ENCODE data around the gene LAMB1.

Gene LAMB1

DNA sequence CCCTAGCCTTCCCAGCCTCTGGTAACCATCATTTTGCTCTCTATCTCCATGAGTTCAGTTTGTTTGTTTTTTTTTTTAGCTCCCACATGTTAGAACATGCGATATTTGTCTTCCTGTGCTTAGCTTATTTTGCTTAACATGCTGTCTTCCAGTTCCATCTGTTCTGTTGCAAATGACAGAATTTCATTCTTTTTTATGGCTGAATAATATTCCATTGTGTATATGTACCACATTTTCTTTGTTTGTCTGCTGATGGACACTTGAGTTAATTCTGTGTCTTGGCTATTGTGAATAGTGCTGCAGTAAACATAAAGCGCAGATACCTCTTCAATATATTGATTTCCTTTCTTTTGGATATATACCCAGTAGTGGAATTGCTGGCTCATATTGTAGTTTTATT lies 91.0 kb downstream of the LAMB1 start:
- TF ChIP-seq, protein P1, sequence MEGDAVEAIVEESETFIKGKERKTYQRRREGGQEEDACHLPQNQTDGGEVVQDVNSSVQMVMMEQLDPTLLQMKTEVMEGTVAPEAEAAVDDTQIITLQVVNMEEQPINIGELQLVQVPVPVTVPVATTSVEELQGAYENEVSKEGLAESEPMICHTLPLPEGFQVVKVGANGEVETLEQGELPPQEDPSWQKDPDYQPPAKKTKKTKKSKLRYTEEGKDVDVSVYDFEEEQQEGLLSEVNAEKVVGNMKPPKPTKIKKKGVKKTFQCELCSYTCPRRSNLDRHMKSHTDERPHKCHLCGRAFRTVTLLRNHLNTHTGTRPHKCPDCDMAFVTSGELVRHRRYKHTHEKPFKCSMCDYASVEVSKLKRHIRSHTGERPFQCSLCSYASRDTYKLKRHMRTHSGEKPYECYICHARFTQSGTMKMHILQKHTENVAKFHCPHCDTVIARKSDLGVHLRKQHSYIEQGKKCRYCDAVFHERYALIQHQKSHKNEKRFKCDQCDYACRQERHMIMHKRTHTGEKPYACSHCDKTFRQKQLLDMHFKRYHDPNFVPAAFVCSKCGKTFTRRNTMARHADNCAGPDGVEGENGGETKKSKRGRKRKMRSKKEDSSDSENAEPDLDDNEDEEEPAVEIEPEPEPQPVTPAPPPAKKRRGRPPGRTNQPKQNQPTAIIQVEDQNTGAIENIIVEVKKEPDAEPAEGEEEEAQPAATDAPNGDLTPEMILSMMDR (IDR thresholded peaks at IDR 0.05; ENCODE audit: borderline replicate concordance, insufficient read depth, low read depth, low read length) = no peak
- H3K4me3 ChIP-seq (ENCODE audit: low read depth, low read length) = no peak overlapping the region

DNA sequence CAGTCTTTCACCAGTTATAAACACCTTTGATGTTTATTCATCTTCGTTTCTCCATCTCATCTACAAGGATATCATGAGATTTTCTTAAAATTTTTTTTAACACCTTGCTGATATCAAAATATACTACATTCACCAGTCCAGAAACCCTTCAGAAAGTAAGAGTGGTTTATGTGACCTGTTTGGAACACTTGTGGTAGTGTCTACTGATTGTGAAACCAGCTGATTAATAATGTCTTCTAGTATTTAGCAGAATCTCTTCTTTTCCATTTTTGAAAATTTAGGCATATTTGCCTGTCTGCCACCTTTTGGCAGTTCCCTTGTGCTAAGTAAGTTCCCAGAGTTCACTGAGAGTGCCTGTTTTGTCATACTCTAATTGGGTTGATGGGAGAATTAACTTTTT lies 93.5 kb downstream of the LAMB1 start:
- TF ChIP-seq, protein P1 (IDR thresholded peaks at IDR 0.05; ENCODE audit: borderline replicate concordance, insufficient read depth, low read depth, low read length) = no peak
- H3K4me3 ChIP-seq (ENCODE audit: low read depth, low read length) = no peak overlapping the region

DNA sequence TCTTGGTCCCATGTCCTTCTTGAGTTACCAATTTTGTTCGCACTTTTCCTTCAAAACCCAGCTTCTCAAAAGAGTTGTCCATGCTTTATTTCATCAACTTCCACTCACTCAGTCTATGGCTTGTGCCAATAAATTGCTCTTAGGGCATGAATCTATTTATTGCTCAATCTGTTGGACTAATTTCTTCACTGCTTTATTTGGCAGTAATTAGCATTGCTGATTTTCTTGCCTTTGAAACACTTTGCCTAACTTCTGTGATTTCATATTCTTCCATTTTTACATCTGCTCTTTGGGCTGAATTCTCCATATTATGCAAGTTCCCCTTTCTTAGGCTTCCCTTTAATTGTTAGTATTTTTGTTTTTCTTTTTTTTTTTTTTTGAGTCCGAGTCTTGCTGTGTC lies 95.2 kb downstream of the LAMB1 start:
- no peak overlapping the region for H3K4me3 ChIP-seq (ENCODE audit: low read depth, low read length)

DNA sequence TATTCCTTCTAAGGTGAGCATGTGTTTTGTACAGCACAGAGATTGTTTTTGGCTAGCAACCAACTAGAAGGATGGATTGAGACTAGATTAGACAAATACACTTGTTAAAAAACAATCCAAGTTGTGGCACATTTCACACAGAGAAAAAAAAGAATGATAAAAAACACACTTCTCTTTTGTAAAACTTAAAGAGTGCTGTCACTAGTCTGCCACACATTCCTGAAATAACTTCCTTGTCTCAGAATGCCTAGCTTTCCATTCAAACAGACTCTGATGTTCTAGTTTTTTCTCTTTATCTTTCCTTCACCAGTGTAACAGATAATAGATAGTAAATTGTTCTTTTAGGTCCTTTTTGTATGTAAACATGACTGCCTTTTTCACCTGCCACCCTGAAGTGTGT lies 100.6 kb downstream of the LAMB1 start:
- H3K4me3 ChIP-seq (ENCODE audit: low read depth, low read length) = no peak overlapping the region
- TF ChIP-seq, protein P1 (IDR thresholded peaks at IDR 0.05; ENCODE audit: borderline replicate concordance, insufficient read depth, low read depth, low read length) = no peak

More for the DNA sequence above, 95.2 kb downstream of the LAMB1 start:
- TF ChIP-seq, protein P1 (IDR thresholded peaks at IDR 0.05; ENCODE audit: borderline replicate concordance, insufficient read depth, low read depth, low read length) = no peak

DNA sequence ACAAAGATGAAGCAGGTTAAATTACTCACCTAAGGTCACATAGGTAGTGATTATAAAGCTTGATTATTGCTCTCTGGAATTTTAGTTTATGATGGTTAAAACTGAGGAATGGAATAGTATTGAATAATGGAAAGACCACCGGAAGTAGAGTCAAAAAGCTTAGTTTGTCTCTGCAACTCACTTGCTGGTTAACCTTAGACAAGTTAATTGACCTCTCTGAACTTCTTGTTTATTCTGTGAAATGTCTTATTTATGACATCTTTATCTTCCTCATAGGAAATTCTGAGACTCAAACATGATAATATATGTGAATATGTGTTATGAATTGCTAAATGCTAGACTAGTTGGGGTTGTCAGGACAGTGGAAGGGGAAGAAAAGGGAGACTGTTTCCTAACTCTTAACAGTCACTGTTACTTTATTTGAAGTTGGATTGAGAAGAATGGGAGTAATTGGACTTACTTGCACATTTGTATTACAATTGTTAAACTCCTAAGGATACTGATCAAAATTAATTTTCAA lies 102.4 kb downstream of the LAMB1 start:
- H3K4me3 ChIP-seq (ENCODE audit: low read depth, low read length) = no peak overlapping the region
- TF ChIP-seq, protein P1 (IDR thresholded peaks at IDR 0.05; ENCODE audit: borderline replicate concordance, insufficient read depth, low read depth, low read length) = no peak

DNA sequence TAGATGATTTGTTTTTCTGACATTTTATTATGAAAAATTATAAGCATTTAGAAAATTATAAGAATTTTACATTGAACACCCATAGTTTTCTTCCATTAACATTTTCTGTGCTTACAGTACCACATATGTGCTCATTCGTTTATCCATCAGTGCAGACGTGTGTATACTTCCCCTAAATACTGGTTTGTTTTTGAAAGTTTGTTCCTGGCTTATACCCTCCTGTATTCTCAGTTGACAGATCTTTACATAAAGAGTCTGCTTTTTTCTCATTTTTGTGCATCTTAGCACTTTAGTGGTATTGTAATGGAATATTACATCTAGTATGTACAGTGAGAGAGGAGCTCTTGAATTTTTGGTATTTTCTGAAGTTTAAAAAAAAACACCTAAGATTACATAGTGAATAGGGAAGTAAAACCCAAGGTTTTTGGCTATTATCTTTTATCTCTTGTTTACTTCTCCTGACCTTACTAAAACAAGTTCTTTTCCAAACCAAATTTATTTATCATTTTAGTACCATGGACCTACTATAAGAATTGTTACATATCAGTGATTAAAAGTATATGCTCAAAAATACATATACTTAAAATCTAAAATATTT lies 103.9 kb downstream of the LAMB1 start:
- TF ChIP-seq, protein P1 (IDR thresholded peaks at IDR 0.05; ENCODE audit: borderline replicate concordance, insufficient read depth, low read depth, low read length) = no peak
- H3K4me3 ChIP-seq (ENCODE audit: low read depth, low read length) = no peak overlapping the region

DNA sequence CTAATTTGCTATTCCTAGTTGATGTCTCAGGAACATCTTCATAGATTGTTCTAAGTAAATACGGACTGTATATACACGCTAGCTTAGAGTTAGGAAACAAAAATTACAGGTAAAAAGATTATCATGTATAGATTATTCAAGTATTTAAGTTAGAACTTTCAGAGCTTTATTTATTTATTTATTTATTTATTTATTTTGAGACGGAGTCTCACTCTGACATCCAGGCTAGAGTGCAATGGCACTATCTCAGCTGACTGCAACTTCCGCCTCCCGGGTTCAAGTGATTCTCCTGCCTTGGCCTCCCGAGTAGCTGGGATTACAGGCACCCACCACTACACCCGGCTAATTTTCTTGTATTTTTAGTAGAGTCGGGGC lies 110.6 kb downstream of the LAMB1 start:
- peak overlapping the region; percentile 64 for H3K4me3 ChIP-seq (ENCODE audit: low read depth, low read length)
